ENCODE results near the gene SP6. TPM values are rescaled to one million over a fixed set of nuclear protein-coding genes. Genes with fewer than 3 reads are reported as not detected.

SP6 gene
- total and polyA plus RNA-seq, 2 of the 8 experiments (the other 6 are each of a cell fraction or from before 2014, with no cell fraction given) = 1.2 to 1.5 TPM

DNA sequence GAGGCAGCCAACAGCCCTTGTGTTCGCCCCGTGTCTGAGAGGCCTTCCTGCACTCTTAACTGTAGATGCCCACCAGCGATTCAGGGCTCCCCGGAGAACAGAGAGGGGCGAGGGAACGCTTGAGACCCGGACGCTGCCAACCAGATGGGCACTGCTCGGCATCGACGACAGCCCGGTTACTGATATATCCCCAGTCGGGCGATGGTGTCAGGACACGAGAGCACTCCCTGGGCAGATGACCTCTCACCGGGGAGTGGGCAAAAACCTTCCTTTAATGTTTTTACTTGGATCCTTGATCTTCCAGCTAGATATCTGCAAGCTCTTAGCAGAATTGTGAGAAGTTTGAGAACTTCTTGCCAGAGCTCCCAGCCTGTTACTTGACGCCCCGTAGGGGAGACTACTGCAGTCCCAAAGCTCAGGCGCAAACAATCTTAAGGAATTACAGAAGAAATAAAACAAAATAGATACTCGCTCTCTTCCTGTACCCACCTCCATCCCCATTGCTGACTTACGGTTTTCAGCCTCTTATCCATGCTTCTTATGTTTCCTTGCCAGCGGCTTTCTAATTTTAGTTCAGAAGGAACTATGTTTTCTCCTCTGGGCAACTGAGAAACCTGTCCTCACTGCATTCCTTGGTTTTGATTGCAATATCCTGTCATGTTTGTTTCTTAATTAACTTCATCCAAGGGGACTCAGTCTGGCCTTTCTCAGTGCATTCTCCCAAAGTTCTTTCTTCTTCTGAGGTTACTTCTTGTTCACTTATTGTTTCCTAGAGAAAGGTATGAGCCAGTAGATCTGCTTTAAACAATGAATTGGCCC, 45.9 kb upstream of the SP6 start:
- CTCF ChIA-PET (ENCODE audit: partially characterized antibody) = interaction anchor here (0.7 kb wide), 1 partner anchor 56 kb away, joined by 3 read pairs; the partner anchor contains the start of gene SCRN2
- TF ChIP-seq CHD1 (IDR thresholded peaks at IDR 0.05; ENCODE audit: low read depth, low read length) (no peak), RAD21 (IDR thresholded peaks at IDR 0.05 in 1 of 2, conservative IDR thresholded peaks at IDR 0.05 in 1 of 2; ENCODE audit: low read depth in 2 of 2, low read length in 2 of 2) (no peak), RBBP5 (IDR thresholded peaks at IDR 0.05; ENCODE audit: borderline replicate concordance, low read depth, low read length) (peak; percentile 72; the same call in 1 of the 2 replicates), EP300 (IDR thresholded peaks at IDR 0.05; ENCODE audit: borderline replicate concordance in 1 of 2, low read depth in 2 of 2, low read length in 2 of 2) (no peak), TCF12 (IDR thresholded peaks at IDR 0.05; ENCODE audit: low read depth, low read length) (no peak)
- TF ChIP-seq, protein P1, sequence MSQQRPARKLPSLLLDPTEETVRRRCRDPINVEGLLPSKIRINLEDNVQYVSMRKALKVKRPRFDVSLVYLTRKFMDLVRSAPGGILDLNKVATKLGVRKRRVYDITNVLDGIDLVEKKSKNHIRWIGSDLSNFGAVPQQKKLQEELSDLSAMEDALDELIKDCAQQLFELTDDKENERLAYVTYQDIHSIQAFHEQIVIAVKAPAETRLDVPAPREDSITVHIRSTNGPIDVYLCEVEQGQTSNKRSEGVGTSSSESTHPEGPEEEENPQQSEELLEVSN (IDR thresholded peaks at IDR 0.05) = no peak
- TF ChIP-seq, protein P2, sequence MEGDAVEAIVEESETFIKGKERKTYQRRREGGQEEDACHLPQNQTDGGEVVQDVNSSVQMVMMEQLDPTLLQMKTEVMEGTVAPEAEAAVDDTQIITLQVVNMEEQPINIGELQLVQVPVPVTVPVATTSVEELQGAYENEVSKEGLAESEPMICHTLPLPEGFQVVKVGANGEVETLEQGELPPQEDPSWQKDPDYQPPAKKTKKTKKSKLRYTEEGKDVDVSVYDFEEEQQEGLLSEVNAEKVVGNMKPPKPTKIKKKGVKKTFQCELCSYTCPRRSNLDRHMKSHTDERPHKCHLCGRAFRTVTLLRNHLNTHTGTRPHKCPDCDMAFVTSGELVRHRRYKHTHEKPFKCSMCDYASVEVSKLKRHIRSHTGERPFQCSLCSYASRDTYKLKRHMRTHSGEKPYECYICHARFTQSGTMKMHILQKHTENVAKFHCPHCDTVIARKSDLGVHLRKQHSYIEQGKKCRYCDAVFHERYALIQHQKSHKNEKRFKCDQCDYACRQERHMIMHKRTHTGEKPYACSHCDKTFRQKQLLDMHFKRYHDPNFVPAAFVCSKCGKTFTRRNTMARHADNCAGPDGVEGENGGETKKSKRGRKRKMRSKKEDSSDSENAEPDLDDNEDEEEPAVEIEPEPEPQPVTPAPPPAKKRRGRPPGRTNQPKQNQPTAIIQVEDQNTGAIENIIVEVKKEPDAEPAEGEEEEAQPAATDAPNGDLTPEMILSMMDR (IDR thresholded peaks at IDR 0.05; ENCODE audit: control extremely low read depth in 1 of 3, insufficient read depth in 1 of 3, low read depth in 1 of 3, low read length in 3 of 3) = no peak

More for the DNA sequence above, 45.9 kb upstream of the SP6 start:
- no peak overlapping the region for H2BK120ac ChIP-seq (replicated peaks; ENCODE audit: low read depth, low read length)
- H4K91ac ChIP-seq (replicated peaks; ENCODE audit: insufficient read length, low read length) = peak overlapping the region; percentile 86
- H3K23me2 ChIP-seq (ENCODE audit: low read depth, low read length) = peaks cover 4% of the 10 kb centered on the region
- peak overlapping the region; percentile 82; the same call in 1 of the 2 replicates for H4K8ac ChIP-seq (ENCODE audit: extremely low read depth, insufficient read depth, low read length)
- FAIRE-seq (no peak), DNase-seq (ENCODE audit: low read depth in 1 of 2, low spot score in 2 of 2) (no peak)
- POLR2A ChIA-PET (ENCODE audit: partially characterized antibody) = interaction anchor here (0.8 to 1.2 kb wide), 3 partner anchors 12 to 87 kb away, joined by 3 to 4 read pairs (median 3); no protein-coding TSS in a partner anchor
- no peak overlapping the region for H2AK5ac ChIP-seq (ENCODE audit: low read depth, low read length)
- peak overlapping the region; percentile 27 for H3K4ac ChIP-seq (replicated peaks; ENCODE audit: insufficient read length, low read depth, low read length)
- H4K5ac ChIP-seq (ENCODE audit: insufficient read length, low read depth, low read length) = peak overlapping the region; percentile 90
- no peaks in the 10 kb centered on the region for H3K9me3 ChIP-seq (ENCODE audit: insufficient read depth in 2 of 2, low read depth in 1 of 2, low read length in 1 of 2)
- no peak overlapping the region for H3K23ac ChIP-seq (ENCODE audit: insufficient read length)
- no peaks in the 10 kb centered on the region; a peak in 1 of 7 replicates for H3K27me3 ChIP-seq (replicated peaks in 1 of 4; ENCODE audit: control insufficient read depth in 3 of 4, extremely low read depth in 1 of 4, insufficient read depth in 3 of 4, low read length in 3 of 4)
- no peak overlapping the region for H2BK15ac ChIP-seq (ENCODE audit: low read length)
- H3K4me2 ChIP-seq (ENCODE audit: insufficient read depth in 1 of 2, low read depth in 2 of 2, low read length in 2 of 2) = peak overlapping the region; percentile 90 to 95
- peaks cover 0 to 21% of the 10 kb centered on the region in 2 experiments; a peak in 3 of 4 replicates for H3K79me2 ChIP-seq (ENCODE audit: control insufficient read depth in 1 of 2, insufficient read depth in 2 of 2, low read length in 2 of 2)
- H3K14ac ChIP-seq (ENCODE audit: insufficient read length) = no peak overlapping the region
- H3K27ac ChIP-seq (ENCODE audit: low read depth, low read length) = peak overlapping the region; percentile 83
- H2AFZ ChIP-seq (ENCODE audit: low read length) = no peak overlapping the region
- H3K18ac ChIP-seq (ENCODE audit: extremely low read depth, low read length) = peak overlapping the region; percentile 91
- peak overlapping the region; percentile 73 for H2BK5ac ChIP-seq (ENCODE audit: low read depth, low read length)
- peak overlapping the region; percentile 66 to 70 (median 68) for H3K9ac ChIP-seq (replicated peaks in 1 of 4; ENCODE audit: extremely low read depth in 1 of 4, low read depth in 3 of 4, low read length in 3 of 4)
- no peak overlapping the region; the same call in 1 of the 2 replicates for H2BK12ac ChIP-seq (ENCODE audit: low read depth, low read length)
- peaks cover 10% of the 10 kb centered on the region; the same call in 1 of the 2 replicates for H3K79me1 ChIP-seq (ENCODE audit: low read depth, low read length)
- peak overlapping the region; percentile 72 to 99 (median 89) for H3K4me3 ChIP-seq (ENCODE audit: extremely low read depth in 1 of 4, insufficient read depth in 2 of 4, low read depth in 3 of 4, low read length in 4 of 4)
- no peak overlapping the region for H2BK20ac ChIP-seq (ENCODE audit: low read length)
- peak overlapping the region; percentile 19 for H3K56ac ChIP-seq (replicated peaks; ENCODE audit: insufficient read length, low read depth, low read length)
- no peaks in the 10 kb centered on the region for H3K36me3 ChIP-seq (ENCODE audit: control insufficient read depth in 2 of 4, insufficient read depth in 4 of 4, low read length in 3 of 4)
- 9% methylated on average over 22 of the region's 22 CpGs; no CpG with 5 or more reads in 1 of the 2 experiments for WGBS, 2 experiments (ENCODE audit: extremely low coverage in 1 of 2, insufficient coverage in 1 of 2, insufficient read length in 1 of 2, insufficient replicate concordance in 2 of 2, low coverage in 1 of 2, low lambda C conversion rate in 2 of 2, missing lambda C conversion rate in 1 of 2)
- no peaks in the 10 kb centered on the region for H4K20me1 ChIP-seq (replicated peaks in 1 of 2; ENCODE audit: control insufficient read depth in 1 of 2, insufficient read depth in 2 of 2, low read length in 2 of 2)
- H3K4me1 ChIP-seq (replicated peaks in 1 of 4; ENCODE audit: control insufficient read depth in 3 of 4, insufficient read depth in 4 of 4, low read length in 3 of 4) = peaks cover under 1 to 15% (median 10%) of the 10 kb centered on the region in 4 experiments

Data from H1 (cell line).